Brain microvascular endothelial cell (primary cell): Measurements from ENCODE around the gene ZNF207.
A peak's percentile ranks its signal among the peaks of the same experiment; 100 is the strongest.
"Not testable (repeated sequence)": the region's sequence is repeated elsewhere in the genome, so short reads cannot be mapped to it uniquely, and the experiment has no call there.

Source experiments
- DNase-seq: peaks from one replicate; pipeline ENCODE4 v3.0.0-alpha.2; 2020
- H3K27ac ChIP-seq: fragments of 250-450 bp; sonication (Bioruptor Pico); 2 replicates; pipeline ENCODE4 v1.5.1; 2020; ENCODE audit warnings: mild to moderate bottlenecking, moderate library complexity
- H3K27me3 ChIP-seq: fragments of 250-450 bp; sonication (Bioruptor Pico); replicated peaks from 2 replicates; pipeline ENCODE4 v1.5.1; 2020; ENCODE audit warnings: mild to moderate bottlenecking
- H3K36me3 ChIP-seq: fragments of 250-450 bp; sonication (Bioruptor Pico); replicated peaks from 2 replicates; pipeline ENCODE4 v1.5.1; 2020; ENCODE audit warnings: mild to moderate bottlenecking
- H3K4me3 ChIP-seq: 2 replicates; pipeline ENCODE4 v1.5.1; 2011; ENCODE audit warnings: low read depth, mild to moderate bottlenecking, control low read depth, low read length, moderate library complexity
- in situ Hi-C: cut with HindIII; loops from 2 replicates; pipeline ENCODE4 v1.10.0; 2017; ENCODE audit warnings: low sequenced_read_pairs, low pct_ligation_motif_present
- TF ChIP-seq, protein P1 (sequence below): IDR thresholded peaks from 2 replicates; pipeline ENCODE4 v1.5.1; 2011; ENCODE audit warnings: low read depth, mild to moderate bottlenecking, moderate library complexity, low read length, control low read depth, inconsistent platforms; ENCODE audit errors: missing control alignments

The ZNF207 gene

DNA sequence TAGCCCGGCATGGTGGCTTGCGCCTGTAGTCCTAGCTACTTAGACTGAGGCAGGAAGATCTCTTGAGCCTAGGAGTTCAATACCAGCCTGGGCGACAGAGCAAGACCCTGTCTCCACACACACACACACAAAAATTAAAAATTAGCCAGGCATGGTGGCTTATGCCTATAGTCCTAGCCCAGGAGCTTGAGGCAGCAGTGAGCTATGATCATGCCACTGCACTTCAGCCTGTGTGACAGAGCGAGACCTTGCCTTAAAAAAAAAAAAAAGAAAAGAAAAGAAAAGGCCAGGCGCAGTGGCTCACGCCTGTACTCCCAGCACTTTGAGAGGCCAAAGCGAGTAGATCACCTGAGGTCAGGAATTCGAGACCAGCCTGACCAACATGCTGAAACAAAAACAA lies 31.9 kb upstream of the ZNF207 start:
- TF ChIP-seq, protein P1, sequence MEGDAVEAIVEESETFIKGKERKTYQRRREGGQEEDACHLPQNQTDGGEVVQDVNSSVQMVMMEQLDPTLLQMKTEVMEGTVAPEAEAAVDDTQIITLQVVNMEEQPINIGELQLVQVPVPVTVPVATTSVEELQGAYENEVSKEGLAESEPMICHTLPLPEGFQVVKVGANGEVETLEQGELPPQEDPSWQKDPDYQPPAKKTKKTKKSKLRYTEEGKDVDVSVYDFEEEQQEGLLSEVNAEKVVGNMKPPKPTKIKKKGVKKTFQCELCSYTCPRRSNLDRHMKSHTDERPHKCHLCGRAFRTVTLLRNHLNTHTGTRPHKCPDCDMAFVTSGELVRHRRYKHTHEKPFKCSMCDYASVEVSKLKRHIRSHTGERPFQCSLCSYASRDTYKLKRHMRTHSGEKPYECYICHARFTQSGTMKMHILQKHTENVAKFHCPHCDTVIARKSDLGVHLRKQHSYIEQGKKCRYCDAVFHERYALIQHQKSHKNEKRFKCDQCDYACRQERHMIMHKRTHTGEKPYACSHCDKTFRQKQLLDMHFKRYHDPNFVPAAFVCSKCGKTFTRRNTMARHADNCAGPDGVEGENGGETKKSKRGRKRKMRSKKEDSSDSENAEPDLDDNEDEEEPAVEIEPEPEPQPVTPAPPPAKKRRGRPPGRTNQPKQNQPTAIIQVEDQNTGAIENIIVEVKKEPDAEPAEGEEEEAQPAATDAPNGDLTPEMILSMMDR, result no peak
- Histone ChIP-seq H3K4me3 (no peak overlapping the region), H3K36me3 (no peaks in the 10 kb centered on the region), H3K27me3 (no peaks in the 10 kb centered on the region), H3K27ac (no peak overlapping the region)
- in situ Hi-C loops, result no loop called here
- no peak for DNase-seq

DNA sequence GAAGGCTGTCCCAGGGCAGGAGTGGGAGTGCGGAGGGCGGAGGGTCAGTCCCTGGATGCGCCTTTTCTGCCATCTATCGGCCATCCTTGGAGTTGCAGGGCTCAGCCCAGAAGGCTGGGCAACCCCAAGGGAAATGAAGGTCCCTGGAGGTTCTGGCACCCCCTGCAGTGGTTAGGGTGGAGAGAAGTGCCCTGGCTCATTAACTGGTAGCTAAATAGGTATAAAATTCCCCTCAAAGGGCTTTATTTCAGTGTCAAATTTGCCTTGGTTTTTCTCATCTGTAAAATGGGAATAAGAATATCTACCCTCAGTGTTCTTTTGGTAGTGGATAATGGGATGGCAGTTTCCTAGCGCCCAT lies 30.4 kb upstream of the ZNF207 start:
- in situ Hi-C loops, result no loop called here
- peak; percentile 54 for DNase-seq
- Histone ChIP-seq H3K27ac (no peak overlapping the region), H3K36me3 (no peaks in the 10 kb centered on the region), H3K27me3 (no peaks in the 10 kb centered on the region), H3K4me3 (no peak overlapping the region)
- TF ChIP-seq, protein P1, result peak; percentile 99

DNA sequence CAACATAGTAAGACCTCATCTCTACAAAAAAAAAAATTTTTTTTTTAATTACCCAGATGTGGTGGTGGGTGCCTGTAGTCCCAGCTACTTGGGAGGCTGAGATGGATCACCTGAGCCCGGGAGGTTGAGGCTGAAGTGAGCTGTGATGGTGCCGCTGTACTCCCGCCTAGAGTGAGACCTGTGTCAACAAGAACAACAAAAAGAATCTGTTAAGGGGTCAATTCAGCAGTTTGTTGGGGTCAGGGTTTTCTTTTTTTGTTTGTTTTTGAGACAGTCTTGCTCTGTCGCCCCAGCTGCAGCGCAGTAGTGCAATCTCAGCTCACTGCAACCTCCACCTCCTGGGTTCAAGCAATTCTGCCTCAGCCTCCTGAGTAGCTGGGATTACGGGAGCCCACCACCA lies 29.9 kb upstream of the ZNF207 start:
- in situ Hi-C loops, H3K27ac ChIP-seq, DNase-seq, H3K36me3 ChIP-seq, H3K27me3 ChIP-seq, H3K4me3 ChIP-seq: not testable (repeated sequence)

DNA sequence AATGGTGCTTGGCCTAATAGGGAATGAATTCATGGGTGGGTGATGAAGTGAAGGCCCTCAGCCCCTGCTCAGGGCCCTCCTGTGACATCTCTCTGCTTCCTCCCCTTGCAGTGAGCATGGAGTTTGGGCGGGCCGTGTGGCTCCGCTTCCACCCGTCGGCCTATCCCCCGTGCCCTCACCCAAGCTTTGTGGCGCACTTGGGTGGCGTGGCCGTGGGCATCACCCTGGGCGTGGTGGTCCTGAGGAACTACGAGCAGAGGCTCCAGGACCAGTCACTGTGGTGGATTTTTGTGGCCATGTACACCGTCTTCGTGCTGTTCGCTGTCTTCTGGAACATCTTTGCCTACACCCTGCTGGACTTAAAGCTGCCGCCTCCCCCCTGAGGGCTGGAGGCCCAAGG lies 29.1 kb upstream of the ZNF207 start:
- Histone ChIP-seq H3K36me3 (no peaks in the 10 kb centered on the region), H3K27ac (no peak overlapping the region), H3K4me3 (no peak overlapping the region), H3K27me3 (no peaks in the 10 kb centered on the region)
- in situ Hi-C loops, result no loop called here
- TF ChIP-seq, protein P1, result no peak
- DNase-seq, result no peak

DNA sequence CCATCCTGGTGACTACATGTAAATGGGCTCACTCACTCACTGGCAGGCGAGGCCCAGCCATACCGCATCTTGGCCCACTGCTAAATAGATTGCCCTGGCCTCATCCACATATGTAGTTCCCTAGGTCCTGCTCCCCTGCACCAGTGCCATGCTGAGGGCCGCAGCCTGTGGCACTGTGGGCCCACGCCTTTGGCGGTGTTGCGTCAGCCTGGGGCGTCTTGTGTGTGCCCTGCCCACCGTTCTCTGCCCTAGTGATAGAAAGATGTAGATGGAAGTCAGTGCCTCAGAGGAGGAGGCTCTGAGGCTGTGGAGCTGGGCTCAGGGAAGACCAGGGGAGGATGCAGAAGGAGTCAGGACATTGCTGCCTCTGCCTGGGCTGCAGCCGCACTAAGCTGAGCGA lies 26.9 kb upstream of the ZNF207 start:
- TF ChIP-seq, protein P1, result no peak
- H3K36me3 ChIP-seq, result no peaks in the 10 kb centered on the region
- no peaks in the 10 kb centered on the region for H3K27me3 ChIP-seq
- H3K27ac ChIP-seq, result no peak overlapping the region
- no peak for DNase-seq
- in situ Hi-C loops, result no loop called here
- no peak overlapping the region for H3K4me3 ChIP-seq

DNA sequence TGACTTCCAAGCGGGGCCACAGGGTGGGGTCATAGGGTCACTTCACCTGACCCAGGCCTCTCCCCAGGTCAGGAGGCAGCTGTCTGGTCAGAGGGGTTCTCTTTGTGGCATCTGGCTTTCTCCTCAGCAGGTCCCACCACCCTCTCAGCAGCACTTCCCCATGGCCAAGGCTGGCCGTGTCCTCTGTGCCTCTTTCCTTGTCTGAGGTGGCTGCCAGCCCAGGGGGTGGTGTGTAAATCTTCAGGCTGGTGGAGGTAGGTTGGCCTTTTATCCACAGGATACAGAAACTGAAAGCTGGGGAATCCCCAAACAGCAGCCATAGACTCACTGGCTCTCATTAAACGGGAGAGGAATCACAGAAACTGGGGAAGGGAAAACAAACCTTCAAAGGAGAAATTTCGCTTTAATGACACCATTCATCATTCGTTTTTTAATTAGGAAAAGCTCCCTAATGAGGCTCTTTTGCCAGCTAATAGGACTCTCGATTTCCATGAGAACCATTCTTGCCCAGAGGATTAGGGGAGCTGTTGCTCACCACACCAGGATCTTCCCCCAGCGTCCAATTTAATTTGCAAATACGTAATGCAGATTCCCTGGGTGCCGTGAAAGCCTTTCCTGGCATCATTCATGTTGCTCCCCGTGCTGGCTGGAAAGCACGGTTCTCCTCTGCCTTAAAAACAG lies 26.0 kb upstream of the ZNF207 start:
- in situ Hi-C loops, result no loop called here
- H3K4me3 ChIP-seq, result no peak overlapping the region

More for the DNA sequence above, 26.0 kb upstream of the ZNF207 start:
- Histone ChIP-seq H3K27ac (no peak overlapping the region), H3K27me3 (no peaks in the 10 kb centered on the region), H3K36me3 (no peaks in the 10 kb centered on the region)
- TF ChIP-seq, protein P1, result no peak
- DNase-seq, result peak; percentile 9
